ENCODE measurements around the gene STAT3.
A peak's percentile ranks its signal among the peaks of the same experiment; 100 is the strongest.
"Not testable (repeated sequence)": the region's sequence is repeated elsewhere in the genome, so short reads cannot be mapped to it uniquely, and the experiment has no call there.

Gene STAT3

DNA sequence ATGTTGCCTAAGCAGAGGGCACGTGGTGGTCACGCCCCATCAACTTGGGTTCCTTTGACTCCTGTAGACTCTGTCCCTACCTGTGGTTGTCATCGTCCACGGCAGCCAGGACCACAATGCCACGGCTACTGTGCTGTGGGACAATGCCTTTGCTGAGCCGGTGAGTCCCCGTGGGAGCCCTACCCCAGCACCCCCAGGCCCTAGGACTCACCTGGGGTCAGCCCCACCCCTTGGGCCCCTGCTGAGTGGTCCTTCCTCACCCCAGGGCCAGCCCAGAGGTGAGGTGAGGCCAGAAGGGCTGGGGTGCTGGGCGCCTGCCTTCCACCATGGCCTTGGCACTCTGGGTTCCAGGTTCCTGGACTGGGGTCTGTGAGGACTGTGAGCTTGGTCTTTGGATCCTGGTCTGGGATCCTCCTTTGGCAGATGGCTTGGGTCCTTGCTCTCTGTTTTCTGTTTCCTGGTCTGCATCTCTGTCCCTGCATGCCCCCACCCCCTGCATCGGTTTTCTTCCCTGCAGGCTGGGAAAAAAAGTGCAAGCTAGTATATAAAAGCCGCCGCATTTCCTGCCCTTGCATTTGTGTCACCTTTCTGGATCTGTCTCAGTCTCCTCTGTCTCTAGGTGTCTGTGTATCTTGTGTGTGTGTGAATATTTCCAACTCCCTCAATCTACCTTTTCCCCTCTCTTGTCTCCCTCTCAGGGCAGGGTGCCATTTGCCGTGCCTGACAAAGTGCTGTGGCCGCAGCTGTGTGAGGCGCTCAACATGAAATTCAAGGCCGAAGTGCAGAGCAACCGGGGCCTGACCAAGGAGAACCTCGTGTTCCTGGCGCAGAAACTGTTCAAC is 82.5 kb downstream of the STAT3 start:
- DNase-seq (ENCODE audit: insufficient read length, low spot score) = no peak
- FAIRE-seq = no peak

DNA sequence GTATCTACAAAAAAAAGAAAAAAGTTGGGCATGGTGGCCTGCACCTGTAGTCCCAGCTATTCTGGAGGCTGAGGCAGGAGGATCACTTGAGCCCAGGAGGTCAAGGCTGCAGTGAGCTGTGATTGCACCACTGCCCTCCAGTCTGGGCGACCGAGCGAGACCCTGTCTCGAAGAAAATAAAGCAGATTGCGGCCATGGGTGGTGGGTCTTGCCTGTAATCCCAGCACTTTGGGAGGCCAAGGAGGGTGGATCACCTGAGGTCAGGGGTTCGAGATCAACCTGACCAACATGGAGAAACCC is 83.3 kb downstream of the STAT3 start:
- FAIRE-seq; DNase-seq (ENCODE audit: insufficient read length, low spot score): not testable (repeated sequence)

DNA sequence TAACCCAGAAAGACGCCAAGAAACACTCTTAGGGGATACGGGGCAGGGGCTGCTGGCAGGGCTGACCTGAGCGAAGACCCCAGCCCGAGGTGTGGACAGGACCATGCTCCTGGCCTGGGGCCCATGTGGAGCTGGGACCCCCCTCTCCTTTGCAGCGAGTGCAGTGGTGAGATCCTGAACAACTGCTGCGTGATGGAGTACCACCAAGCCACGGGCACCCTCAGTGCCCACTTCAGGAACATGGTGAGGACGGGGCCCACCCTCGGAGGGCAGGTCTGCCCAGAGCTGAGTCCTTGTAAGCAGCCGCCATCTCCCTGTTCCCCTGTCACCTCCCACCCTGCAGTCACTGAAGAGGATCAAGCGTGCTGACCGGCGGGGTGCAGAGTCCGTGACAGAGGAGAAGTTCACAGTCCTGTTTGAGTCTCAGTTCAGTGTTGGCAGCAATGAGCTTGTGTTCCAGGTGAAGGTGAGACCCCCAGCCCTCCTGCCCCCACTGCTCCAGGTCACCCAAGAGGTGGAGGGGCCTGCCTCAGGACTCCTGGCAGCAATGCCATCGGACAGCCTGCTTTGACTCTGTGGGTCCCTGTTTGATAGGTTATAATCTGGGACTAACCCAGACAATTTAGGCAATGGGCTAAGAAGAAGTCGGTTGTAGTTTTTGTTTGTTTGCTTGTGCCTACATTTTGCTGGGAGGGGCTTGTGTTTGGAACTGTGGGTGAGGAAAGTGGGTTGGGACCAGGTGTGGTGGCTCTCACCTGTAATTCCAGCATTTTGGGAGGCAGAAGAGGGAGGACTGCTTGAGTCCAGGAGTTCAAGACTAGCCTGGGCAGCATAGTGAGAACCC is 83.8 kb downstream of the STAT3 start:
- FAIRE-seq = no peak
- no peak for DNase-seq (ENCODE audit: insufficient read length, low spot score)

DNA sequence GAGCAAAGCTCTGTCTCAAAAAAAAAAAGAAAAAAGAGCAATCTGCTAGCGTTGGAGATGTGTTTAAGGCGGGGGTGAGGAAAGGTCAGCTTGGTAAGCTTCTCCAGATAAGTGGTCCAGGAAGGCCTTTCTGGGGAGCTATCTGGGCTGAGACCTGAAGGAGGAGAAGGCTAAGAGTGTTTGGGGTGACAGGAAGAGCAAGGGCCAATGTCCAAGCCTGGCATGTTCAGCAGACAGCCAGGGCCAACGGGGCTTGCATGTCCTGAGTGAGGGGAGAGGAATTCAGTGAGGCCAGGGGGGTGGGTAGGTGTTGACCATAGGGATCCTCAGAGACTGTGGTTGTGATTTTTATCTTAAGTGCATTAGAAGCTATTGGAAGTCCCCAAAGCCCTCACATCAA is 84.5 kb downstream of the STAT3 start:
- DNase-seq (ENCODE audit: insufficient read length, low spot score) (no peak), FAIRE-seq (no peak)

DNA sequence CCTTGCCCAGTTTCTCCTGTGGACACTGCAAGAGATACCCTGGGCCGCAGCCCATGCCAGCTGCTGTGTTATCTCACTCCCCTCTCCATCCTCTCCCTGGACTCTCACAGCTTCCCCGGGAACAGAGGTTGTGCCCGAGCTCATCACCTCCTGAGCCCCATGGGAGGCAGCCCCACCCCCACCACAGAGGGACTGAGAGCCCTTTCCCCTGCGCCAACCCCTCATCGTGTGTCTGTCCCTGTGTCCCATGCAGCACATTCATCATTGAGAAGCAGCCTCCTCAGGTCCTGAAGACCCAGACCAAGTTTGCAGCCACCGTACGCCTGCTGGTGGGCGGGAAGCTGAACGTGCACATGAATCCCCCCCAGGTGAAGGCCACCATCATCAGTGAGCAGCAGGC is 87.2 kb downstream of the STAT3 start:
- FAIRE-seq (no peak), DNase-seq (ENCODE audit: insufficient read length, low spot score) (no peak)

DNA sequence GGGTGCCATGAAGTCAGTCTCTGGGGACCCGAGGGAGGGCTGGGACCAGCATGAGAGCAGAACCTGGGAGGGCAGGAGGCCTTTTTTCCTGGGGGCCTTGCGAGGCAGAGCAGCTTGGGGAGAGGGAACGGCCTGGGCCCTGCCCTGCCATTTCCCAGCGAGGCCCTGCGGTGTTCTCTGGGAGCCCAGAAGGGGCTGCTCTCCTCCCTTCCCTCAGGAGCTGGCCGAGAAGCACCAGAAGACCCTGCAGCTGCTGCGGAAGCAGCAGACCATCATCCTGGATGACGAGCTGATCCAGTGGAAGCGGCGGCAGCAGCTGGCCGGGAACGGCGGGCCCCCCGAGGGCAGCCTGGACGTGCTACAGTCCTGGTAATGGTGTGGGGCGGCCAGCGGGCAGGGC is 88.3 kb downstream of the STAT3 start:
- not testable (repeated sequence) for DNase-seq (ENCODE audit: insufficient read length, low spot score); FAIRE-seq

DNA sequence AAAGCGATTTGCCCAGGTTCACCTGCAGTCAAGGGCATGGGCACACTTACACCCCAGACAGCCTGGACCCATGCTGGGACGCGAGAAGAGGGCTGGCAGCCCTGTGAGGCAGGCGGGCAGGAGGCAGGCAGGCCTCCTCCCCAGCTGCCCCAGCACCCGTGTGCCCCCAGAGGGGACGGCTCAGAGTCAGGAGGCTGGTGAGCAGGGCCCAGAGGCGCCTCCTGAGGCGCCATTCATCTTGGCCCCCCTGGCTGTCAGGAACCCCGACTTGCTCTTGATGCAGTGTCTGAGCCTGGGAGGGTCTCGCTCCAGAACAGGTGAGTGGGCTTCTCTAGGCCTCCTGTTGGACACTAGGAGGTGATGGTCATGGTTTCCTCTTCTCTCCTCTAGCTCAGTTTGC is 88.9 kb downstream of the STAT3 start:
- not testable (repeated sequence) for FAIRE-seq; DNase-seq (ENCODE audit: insufficient read length, low spot score)

DNA sequence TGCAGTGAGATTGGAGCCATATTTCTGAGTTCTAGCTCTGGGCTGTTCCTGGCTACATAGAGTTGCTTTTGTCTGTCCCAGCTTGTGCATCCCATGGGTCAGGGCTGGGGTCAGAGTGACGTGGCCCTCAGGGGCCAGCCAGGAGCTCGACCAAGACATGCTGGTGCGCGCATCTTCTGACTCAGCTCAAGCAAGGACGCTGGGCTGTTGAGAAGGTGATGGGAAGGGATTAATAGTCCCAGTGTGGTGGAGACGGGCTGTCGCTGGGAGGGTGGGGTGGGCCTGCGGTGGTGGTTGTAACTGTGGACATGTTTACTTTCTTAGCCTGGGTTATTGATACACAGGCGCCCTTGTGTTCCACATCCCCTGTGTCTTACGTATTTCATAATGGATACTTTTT is 90.5 kb downstream of the STAT3 start:
- not testable (repeated sequence) for FAIRE-seq

DNA sequence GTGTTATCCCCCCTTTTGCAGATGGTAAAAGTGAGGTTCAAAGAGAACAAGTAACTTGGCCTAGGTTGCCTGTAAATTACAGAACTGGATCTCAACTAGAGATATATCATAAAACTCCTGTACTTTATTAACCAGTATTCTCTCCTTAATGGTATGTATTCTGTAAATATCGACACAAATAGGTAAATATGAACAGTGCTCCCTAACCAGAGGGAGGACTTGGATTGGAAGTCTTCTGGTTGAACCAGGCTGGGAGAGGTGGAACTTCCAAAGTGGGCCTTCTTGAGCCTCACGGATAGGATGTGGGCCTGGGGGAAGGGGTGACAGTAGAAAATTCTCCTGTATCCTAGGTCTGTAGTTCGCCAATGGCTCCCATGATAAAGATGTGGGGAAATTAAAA is 92.2 kb downstream of the STAT3 start:
- FAIRE-seq (no peak), DNase-seq (ENCODE audit: insufficient read length, low spot score) (no peak)

More for the DNA sequence above, 90.5 kb downstream of the STAT3 start:
- not testable (repeated sequence) for DNase-seq (ENCODE audit: insufficient read length, low spot score)

DNA sequence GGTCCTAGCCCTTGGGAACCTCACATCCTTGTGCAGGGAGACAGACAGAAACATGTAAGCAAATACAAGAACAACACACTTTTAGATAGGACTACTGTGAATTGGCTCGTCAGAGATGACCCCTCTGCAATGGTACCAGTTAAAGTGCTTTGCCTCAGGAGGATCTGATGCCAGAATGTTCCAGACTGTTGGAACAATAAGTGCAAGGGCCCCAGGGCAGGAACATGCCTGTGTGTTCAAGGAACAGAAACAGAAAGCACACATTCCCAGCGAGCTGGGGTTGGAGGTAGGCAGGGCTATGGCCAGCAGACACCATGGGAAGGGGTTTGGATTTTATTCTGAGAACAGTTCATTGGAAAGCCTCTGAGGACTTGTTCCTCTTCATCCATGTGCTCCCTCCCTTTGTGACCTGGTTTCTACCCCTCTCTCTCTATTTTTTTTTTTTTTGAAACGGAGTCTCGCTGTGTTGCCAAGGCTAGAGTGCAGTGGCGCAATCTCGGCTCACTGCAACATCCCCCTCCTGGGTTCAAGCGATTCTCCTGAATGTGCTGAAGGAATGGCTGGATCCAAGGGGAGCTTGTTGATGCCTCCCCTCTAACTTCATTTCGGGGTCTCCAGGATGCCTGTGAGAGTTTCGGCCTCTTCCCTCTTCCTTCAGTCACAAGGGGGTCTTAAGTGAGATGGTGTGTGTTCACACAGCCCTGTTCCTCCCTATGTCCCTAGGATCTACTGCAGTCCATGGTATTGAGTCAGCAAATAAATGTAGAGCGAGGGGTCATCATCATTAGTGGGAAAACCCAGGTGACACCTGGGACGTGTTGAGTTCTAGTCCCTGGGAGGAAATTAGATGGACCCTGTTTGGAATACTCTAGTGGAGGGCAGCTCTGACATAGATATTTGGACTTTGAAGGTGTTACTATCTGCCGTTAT is 93.5 kb downstream of the STAT3 start:
- FAIRE-seq (no peak), DNase-seq (ENCODE audit: insufficient read length, low spot score) (no peak)

DNA sequence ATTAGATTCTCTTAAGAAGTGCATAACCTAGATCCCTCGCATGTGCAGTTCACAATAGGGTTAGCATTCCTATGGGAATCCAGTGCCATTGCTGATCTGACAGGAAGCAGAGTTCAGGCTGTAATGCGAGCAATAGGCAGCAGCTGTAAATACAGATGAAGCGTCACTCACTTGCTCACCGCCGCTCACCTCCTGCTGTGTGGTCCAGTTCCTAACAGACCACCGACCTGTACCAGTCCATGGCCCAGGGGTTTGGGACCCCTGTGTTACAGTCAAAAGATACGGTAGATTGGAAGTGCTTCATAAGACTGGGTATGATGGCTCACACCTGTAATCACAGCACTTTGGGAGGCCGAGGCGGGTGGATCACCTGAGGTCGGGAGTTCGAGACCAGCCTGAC is 97.1 kb downstream of the STAT3 start:
- no peak for FAIRE-seq
- no peak for DNase-seq (ENCODE audit: insufficient read length, low spot score)

DNA sequence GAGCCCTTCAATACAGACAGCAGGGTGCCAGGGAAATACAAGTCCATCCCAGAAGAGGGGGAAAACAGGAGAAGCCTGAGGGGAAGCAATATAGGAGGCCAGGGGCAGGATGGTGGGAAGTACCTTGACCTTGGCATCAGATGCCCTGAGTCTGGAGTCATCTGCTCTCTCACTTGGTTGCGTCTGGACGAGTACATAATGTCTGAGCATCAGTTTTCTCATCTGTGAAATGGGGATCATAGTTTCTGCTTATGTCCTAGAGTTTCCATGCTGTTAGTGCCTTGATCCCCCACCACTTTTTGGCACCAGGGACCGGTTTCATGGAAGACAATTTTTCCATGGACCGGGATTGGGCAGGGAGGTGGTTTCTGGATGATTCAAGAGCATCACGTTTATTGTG is 97.7 kb downstream of the STAT3 start:
- DNase-seq (ENCODE audit: insufficient read length, low spot score) (no peak), FAIRE-seq (no peak)

DNA sequence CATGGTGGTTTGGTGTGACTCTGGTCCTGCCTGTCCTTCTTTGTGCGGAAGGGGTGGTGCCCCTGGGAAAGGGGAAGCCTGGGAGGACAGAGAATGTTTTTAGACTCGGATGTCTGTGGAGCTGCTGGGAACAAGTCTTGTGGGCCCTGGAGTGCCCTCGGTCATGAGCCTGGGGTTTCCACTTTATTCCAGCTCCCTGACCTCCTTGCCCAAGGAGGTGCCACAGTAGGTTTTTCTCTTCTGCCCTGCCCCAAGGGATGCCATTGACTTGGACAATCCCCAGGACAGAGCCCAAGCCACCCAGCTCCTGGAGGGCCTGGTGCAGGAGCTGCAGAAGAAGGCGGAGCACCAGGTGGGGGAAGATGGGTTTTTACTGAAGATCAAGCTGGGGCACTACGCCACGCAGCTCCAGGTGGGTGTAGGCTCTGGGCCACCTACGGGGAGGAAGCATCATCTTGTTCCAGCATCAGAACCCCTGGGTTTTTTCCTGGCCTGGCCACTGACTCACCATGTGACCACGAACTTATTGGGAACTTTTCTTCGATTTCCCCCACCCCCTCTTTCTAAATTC is 98.5 kb downstream of the STAT3 start:
- FAIRE-seq (no peak), DNase-seq (ENCODE audit: insufficient read length, low spot score) (no peak)

DNA sequence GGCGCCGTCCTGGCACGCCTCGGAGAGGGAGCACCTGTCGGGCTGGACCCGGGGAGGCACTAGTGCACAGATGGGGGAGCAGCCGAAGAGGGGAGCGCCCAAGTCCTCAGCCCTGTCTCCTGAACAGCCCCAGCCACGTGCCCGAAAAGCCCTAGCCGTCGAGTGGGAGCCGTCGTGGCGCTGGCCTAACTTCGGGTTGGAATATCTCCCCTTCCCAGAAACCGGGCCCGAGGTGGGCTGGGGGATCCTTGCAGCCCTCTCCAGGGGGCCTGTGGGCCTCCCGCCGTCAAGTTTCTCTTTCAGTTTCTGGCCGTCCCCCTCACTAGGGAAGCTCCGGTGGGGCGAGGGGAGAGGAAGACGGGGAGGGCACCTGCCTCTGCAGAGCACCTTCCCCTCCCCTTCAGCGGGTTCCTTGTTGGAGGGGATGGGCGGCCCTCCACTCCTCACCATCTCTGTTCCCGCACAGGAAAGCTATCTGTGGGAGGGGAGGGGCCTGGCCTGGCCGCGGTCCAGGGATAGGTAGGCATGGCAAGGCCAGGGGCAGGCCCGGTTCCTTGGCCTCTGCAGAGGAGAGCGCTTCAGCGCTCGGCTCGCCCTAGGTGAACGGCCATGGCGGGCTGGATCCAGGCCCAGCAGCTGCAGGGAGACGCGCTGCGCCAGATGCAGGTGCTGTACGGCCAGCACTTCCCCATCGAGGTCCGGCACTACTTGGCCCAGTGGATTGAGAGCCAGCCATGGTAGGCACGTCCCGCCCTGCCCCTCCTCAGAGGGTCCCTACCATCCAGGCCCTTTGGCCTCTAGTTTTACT is 99.2 kb downstream of the STAT3 start:
- FAIRE-seq = peak; percentile 95
- no peak for DNase-seq (ENCODE audit: insufficient read length, low spot score)

DNA sequence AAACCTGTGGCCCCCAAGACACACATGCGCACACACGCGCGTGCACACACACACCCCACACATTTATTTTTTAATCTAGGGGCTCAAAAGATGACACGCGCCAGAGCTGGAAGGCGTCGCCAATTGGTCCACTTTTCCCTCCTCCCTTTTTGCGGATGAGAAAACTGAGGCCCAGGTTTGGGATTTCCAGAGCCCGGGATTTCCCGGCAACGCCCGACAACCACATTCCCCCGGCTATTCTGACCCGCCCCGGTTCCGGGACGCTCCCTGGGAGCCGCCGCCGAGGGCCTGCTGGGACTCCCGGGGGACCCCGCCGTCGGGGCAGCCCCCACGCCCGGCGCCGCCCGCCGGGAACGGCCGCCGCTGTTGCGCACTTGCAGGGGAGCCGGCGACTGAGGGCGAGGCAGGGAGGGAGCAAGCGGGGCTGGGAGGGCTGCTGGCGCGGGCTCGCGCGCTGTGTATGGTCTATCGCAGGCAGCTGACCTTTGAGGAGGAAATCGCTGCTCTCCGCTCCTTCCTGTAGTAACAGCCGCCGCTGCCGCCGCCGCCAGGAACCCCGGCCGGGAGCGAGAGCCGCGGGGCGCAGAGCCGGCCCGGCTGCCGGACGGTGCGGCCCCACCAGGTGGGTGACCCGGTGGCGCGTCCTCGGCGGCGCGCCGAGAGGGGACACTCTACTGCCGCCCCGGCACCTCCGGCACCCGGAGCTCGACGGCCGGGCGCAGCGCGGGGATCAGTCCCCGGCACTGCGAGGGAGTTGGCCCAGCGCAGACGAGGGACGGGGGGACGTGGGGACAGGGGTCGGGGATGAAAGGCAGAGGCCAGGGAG is 100.1 kb downstream of the STAT3 start, which contains the start of gene STAT5A:
TSS of gene STAT5A (plus strand) at position 522 of the 826 bp plus-strand sequence. CDS start 914 bp downstream, outside the sequence.
- peak; percentile 80 for FAIRE-seq
- DNase-seq (ENCODE audit: insufficient read length, low spot score) = peak; percentile 76

DNA sequence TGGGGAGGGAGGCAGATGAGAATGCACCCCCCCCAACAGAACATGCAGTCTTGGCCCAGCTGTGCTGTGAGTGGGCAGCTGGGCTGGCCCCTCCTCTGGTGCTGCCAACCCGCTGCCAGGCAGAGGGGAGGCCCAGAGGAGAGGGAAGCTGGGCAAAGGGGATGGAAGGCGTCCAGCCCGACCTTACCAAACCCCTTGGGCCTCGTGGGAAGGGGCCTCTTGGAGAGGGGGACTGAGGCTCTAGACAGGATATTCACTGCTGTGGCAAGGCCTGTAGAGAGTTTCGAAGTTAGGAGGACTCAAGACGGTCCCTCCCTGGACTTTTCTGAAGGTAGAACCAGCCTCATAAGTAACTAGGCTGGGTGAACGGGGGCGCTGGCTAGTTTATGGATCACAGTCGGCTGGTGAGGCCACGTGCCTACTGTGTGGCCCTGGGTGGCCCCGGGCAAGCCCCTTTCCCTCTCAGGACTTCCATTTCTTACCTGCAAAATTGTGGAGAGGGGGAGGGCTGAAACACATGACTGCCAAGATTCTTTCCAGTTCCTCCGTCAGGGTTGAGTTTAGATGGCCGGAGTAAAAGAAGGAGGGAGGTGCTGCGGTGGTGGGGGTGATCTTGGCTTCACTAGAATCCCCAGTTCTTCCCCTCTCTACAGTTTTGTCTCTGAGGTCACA is 100.8 kb downstream of the STAT3 start:
- FAIRE-seq (peak; percentile 83), DNase-seq (ENCODE audit: insufficient read length, low spot score) (no peak)

DNA sequence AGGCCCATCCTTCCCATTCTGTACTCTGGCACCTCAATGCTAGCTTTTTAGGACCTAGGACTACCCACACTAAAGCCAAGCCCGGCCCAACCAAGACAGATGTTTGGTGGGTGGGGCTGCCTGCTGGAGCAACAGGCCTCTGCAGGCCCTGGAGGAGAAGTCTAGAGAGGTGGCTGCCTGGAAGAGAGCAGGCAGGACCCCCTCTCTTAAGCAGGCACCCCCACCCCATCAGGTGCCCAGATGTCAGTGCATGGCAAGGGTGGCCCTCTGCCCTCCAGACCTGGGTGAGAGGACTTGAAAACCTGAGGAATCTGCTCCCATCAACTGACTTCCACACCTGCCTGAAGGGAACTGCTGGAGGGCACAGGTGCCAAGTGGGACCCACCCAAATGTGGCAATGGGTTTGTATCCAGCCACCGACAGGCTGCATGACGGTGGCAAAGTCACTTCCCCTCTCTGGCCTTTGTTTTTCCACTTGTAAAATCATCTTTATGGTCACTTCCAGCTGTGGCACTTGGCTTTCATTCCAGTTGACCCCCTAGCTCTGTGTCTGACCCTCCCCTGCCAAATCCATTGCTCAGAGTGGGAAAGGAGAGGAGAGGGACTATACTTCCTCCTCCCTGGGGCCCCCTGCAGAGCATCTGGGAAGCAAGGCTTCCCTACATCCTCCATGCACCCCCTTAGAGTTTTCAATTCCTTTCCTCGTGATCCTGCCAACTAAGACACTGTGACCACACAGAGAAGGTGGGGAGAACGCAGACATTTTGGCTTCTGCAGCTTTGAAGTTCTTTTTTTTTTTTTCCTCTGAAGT is 101.6 kb downstream of the STAT3 start:
- FAIRE-seq (no peak), DNase-seq (ENCODE audit: insufficient read length, low spot score) (no peak)

Data from GM19239 (cell line).